ENCODE results near the gene HMGCS2.

The HMGCS2 gene

DNA sequence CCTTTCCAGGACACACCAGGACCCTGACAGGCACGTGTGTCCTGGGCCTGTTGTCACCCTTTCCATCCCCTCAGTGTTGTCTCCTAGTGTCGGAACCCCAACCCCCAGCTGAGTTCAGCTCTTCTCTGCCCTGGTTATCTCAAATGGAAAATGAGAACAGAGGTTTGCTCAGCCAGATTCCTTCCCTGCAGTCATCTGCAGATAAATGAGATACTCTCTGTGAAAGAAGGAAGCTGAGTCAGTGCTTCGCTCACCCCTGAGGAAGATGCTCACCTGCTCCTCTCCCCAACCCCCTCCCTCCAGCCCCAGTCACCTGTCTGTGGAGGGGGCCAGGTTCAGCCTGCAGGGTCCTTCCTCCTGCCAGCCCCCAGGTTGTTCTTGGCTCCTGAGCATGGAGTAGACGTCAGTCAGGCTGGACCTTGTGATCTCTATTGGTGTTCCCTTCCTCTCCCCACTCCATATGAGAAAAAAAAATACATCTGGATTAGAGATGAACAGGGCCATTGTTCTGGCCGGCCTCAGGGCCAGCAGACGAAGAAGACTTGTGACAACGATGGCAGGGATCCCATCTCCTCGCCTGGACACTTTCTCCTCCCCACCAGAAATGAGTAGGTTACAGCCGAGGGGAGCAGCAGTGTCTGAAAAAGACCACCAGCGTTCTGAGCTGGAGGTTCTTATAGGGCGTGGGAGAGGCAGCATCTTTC lies 36.1 kb downstream of the HMGCS2 start:
- DNase-seq (ENCODE audit: extremely low spot score) = no peak
- ChIA-PET POLR2A (interaction anchor here (2.4 kb wide), 1 partner anchor 21 kb away, joined by 6 read pairs; the partner anchor contains the start of gene PHGDH), CTCF (no interaction called here)
- TF ChIP-seq ARNT (IDR thresholded peaks at IDR 0.05) (no peak), FOXK2 (IDR thresholded peaks at IDR 0.05) (no peak), CTBP1 (IDR thresholded peaks at IDR 0.05; ENCODE audit: borderline replicate concordance) (no peak), NFRKB (IDR thresholded peaks at IDR 0.05) (no peak), ELF4 (IDR thresholded peaks at IDR 0.05) (no peak), FOXA1 (IDR thresholded peaks at IDR 0.05) (no peak), SUZ12 (IDR thresholded peaks at IDR 0.05) (no peak), SP1 (IDR thresholded peaks at IDR 0.05) (no peak), L3MBTL2 (conservative IDR thresholded peaks at IDR 0.05) (no peak), HDGF (IDR thresholded peaks at IDR 0.05; ENCODE audit: borderline replicate concordance) (no peak), LEF1 (IDR thresholded peaks at IDR 0.05; ENCODE audit: borderline replicate concordance) (no peak), ZNF384 (IDR thresholded peaks at IDR 0.05) (no peak), FOXM1 (IDR thresholded peaks at IDR 0.05; ENCODE audit: borderline replicate concordance) (no peak)
- TF ChIP-seq, protein P1, sequence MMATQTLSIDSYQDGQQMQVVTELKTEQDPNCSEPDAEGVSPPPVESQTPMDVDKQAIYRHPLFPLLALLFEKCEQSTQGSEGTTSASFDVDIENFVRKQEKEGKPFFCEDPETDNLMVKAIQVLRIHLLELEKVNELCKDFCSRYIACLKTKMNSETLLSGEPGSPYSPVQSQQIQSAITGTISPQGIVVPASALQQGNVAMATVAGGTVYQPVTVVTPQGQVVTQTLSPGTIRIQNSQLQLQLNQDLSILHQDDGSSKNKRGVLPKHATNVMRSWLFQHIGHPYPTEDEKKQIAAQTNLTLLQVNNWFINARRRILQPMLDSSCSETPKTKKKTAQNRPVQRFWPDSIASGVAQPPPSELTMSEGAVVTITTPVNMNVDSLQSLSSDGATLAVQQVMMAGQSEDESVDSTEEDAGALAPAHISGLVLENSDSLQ (IDR thresholded peaks at IDR 0.05) = no peak

DNA sequence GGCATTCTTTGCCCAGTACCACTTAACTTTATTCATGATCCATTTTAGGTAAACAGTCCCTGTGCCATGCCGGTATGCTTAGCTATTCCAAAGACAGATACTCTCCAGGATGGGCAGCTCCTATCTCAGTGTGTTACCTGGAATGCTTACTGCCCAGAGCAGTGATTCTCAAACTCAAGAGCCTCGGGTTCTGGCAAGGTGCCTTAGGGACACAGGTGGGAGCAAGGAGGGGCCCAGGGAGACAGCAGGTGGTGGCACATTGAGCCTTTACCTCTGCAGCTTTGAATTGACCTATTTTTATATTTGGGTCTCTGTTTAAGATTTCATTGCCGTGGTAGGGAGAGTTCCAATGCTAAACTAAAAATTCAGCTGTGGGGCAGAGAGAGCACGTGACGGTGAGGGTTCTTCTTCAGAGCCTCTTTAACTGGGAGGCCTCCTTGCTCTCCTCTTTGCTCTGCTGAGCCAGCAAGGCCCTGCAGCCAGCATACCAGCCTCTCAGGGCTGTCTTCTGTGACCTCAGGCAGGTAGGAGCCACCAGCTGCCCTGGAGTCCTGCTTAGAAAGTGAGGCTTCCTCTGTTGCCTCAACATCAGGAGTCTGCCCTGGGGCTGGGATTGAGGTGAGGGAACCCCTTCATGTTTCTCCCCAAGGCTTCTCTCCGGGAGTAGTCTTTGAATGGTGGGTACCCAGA lies 36.8 kb downstream of the HMGCS2 start:
- TF ChIP-seq ZNF384 (IDR thresholded peaks at IDR 0.05) = no peak
- no peak for TF ChIP-seq HDGF (IDR thresholded peaks at IDR 0.05; ENCODE audit: borderline replicate concordance)
- no peak for TF ChIP-seq SUZ12 (IDR thresholded peaks at IDR 0.05)
- TF ChIP-seq TARDBP (IDR thresholded peaks at IDR 0.05) = no peak
- TF ChIP-seq BHLHE40 (IDR thresholded peaks at IDR 0.05; ENCODE audit: borderline replicate concordance) = no peak
- TF ChIP-seq CTBP1 (IDR thresholded peaks at IDR 0.05; ENCODE audit: borderline replicate concordance) = no peak
- no peak for TF ChIP-seq FOXK2 (IDR thresholded peaks at IDR 0.05)
- TF ChIP-seq, protein P1 (IDR thresholded peaks at IDR 0.05) = no peak
- TF ChIP-seq ARNT (IDR thresholded peaks at IDR 0.05) = no peak
- CTCF ChIA-PET = no interaction called here
- DNase-seq (ENCODE audit: extremely low spot score) = no peak
- POLR2A ChIA-PET = interaction anchor here (0.8 to 1.8 kb wide), 2 partner anchors 17 to 20 kb away, joined by 3 to 6 read pairs; partner anchors contain the start of gene PHGDH

DNA sequence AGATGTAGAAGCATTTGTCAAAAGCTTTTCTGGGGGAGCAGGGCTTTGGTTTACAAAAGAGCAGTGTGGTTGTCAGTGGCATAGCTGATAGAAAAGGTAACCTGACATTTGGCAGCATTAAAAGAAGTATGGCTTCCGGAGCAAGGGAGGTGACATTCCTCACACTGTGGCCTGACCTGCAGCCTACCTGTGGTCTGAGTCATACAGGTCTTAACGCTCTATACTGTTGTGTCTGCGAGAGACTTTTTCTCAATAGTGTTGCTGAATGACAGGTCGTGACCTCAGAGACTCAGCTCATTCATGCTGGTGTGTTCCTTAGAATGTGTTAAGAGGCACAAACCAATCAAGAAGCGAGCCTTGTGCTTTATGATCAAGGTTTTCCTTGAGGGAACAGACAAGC lies 37.6 kb downstream of the HMGCS2 start:
- no peak for DNase-seq (ENCODE audit: extremely low spot score)
- CTCF ChIA-PET = no interaction called here
- POLR2A ChIA-PET = interaction anchor here (0.8 to 1.8 kb wide), 2 partner anchors 17 to 19 kb away, joined by 3 to 6 read pairs; partner anchors contain the start of gene PHGDH
- no peak for TF ChIP-seq FOXM1 (IDR thresholded peaks at IDR 0.05; ENCODE audit: borderline replicate concordance)
- no peak for TF ChIP-seq ELF4 (IDR thresholded peaks at IDR 0.05)
- no peak for TF ChIP-seq BHLHE40 (IDR thresholded peaks at IDR 0.05; ENCODE audit: borderline replicate concordance)
- no peak for TF ChIP-seq FOXA1 (IDR thresholded peaks at IDR 0.05)

DNA sequence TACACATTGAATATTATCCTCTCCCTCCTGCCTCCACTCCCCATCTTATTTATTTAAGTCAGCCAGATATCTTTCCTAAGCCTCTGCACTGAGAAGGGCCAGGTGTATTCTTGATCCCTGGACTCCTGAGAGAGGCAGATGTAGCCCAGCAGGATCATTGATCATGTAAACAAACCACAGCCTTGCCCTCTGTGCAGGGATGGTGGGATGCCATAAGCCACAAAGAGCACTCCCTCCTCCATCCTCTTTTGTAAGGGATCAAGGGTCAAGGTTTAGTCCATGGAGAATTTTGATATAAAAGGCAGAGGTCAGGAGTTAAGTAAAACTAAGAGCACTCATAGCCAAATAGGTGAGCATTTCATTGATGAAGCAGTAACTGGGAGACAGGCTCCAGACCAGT lies 39.7 kb downstream of the HMGCS2 start:
- CTCF ChIA-PET = interaction anchor here (0.9 kb wide), 1 partner anchor 15 kb away, joined by 3 read pairs; no protein-coding TSS in a partner anchor
- no peak for DNase-seq (ENCODE audit: extremely low spot score)
- POLR2A ChIA-PET = interaction anchor here (1.5 kb wide), 1 partner anchor 15 kb away, joined by 7 read pairs; no protein-coding TSS in a partner anchor
- TF ChIP-seq LEF1 (IDR thresholded peaks at IDR 0.05; ENCODE audit: borderline replicate concordance) = no peak
- TF ChIP-seq FOXM1 (IDR thresholded peaks at IDR 0.05; ENCODE audit: borderline replicate concordance) = no peak
- TF ChIP-seq CTBP1 (IDR thresholded peaks at IDR 0.05; ENCODE audit: borderline replicate concordance) = no peak
- TF ChIP-seq SUZ12 (IDR thresholded peaks at IDR 0.05) = no peak
- no peak for TF ChIP-seq NFRKB (IDR thresholded peaks at IDR 0.05)
- no peak for TF ChIP-seq BHLHE40 (IDR thresholded peaks at IDR 0.05; ENCODE audit: borderline replicate concordance)
- no peak for TF ChIP-seq FOXA1 (IDR thresholded peaks at IDR 0.05)
- TF ChIP-seq SP1 (IDR thresholded peaks at IDR 0.05) = no peak
- TF ChIP-seq ELF4 (IDR thresholded peaks at IDR 0.05) = no peak
- no peak for TF ChIP-seq ARNT (IDR thresholded peaks at IDR 0.05)
- no peak for TF ChIP-seq L3MBTL2 (conservative IDR thresholded peaks at IDR 0.05)
- no peak for TF ChIP-seq TARDBP (IDR thresholded peaks at IDR 0.05)
- TF ChIP-seq, protein P1 (IDR thresholded peaks at IDR 0.05) = no peak
- TF ChIP-seq HDGF (IDR thresholded peaks at IDR 0.05; ENCODE audit: borderline replicate concordance) = no peak
- TF ChIP-seq ZNF384 (IDR thresholded peaks at IDR 0.05) = no peak

DNA sequence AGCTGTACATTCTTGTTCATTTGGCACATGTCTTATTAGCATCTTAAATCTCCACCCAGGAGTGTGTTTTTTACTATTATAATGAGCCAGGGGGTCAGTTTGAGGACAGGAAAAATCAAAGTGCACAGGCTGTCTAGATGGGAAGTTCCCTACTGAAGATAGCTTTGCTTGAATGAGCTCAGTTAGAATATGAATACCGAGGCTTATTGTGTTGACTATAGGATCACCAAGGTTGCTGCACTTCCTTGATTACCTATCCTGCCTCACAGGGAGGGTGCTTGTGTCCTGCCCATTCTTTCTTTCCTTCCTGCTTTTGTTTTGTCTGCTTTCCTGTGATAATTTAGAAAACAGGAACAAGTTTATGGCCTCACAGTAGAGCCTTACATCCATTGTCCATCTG lies 40.7 kb downstream of the HMGCS2 start:
- POLR2A ChIA-PET = interaction anchor here (1.5 kb wide), 1 partner anchor 14 kb away, joined by 7 read pairs; no protein-coding TSS in a partner anchor
- CTCF ChIA-PET = no interaction called here
- DNase-seq (ENCODE audit: extremely low spot score) = no peak
- TF ChIP-seq FOXM1 (IDR thresholded peaks at IDR 0.05; ENCODE audit: borderline replicate concordance) = no peak
- TF ChIP-seq L3MBTL2 (conservative IDR thresholded peaks at IDR 0.05) = no peak
- no peak for TF ChIP-seq ZNF384 (IDR thresholded peaks at IDR 0.05)
- TF ChIP-seq ARNT (IDR thresholded peaks at IDR 0.05) = no peak
- no peak for TF ChIP-seq FOXA1 (IDR thresholded peaks at IDR 0.05)
- no peak for TF ChIP-seq FOXK2 (IDR thresholded peaks at IDR 0.05)
- TF ChIP-seq LEF1 (IDR thresholded peaks at IDR 0.05; ENCODE audit: borderline replicate concordance) = no peak
- TF ChIP-seq SP1 (IDR thresholded peaks at IDR 0.05) = no peak
- TF ChIP-seq SUZ12 (IDR thresholded peaks at IDR 0.05) = no peak
- TF ChIP-seq TARDBP (IDR thresholded peaks at IDR 0.05) = no peak
- TF ChIP-seq BHLHE40 (IDR thresholded peaks at IDR 0.05; ENCODE audit: borderline replicate concordance) = no peak
